Iris pigment epithelial cell (primary cell): ENCODE data around the gene CACNA1C.
A peak's percentile ranks its signal among the peaks of the same experiment; 100 is the strongest.

ENCODE experiments used
- DNase-seq: peaks from one replicate; pipeline ENCODE4 v3.0.0-alpha.2; 2011; ENCODE audit warnings: low read depth

CACNA1C gene

GRCh38 chr12:2526371-2526770 is 473.6 kb downstream of the CACNA1C start:
- no peak for DNase-seq

DNA sequence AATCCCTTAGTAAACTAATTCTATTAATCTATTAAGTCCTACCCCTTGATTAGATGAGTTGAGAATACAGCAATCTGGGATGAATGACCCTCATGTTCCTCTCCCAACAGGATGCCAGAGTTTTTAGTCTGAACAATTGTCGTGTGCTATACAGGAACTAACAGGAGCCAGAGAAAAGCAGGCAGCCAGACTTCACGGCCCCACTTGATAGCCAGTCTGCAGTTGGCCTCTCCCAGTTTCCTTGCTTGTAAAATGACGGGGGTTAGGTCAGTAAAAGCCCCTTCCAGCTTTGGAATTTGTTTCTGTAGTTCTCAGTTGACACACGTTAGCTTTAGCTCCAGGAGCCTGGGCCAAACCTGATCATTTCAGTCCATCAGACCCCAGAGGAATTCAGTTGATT is 475.2 kb downstream of the CACNA1C start:
- no peak for DNase-seq

- DNase-seq: no peak
Observed at GRCh38 chr12:2529807-2530206, 477.0 kb downstream of the CACNA1C start.

DNA sequence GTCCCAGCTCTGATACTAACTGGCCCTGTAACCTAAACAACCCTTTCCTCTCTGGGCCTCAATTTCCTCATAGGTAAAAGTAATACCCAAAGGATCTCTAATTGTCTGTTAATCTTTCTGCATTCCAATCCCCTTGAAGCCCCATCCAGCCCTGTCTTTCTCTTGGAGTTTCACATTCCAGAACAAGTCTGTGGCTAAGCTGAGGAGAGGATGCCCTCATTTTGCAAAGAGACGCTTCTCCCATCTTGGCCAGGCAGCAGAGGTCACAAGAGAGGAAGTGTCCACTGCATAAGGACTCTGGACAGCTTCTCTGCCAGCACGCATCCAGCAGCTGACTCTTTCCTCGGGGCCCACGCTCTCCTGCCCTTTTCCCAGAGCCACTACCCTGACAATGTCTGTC is 478.6 kb downstream of the CACNA1C start:
- DNase-seq: no peak

- no peak for DNase-seq
Observed at GRCh38 chr12:2533036-2533435, 480.2 kb downstream of the CACNA1C start.

DNA sequence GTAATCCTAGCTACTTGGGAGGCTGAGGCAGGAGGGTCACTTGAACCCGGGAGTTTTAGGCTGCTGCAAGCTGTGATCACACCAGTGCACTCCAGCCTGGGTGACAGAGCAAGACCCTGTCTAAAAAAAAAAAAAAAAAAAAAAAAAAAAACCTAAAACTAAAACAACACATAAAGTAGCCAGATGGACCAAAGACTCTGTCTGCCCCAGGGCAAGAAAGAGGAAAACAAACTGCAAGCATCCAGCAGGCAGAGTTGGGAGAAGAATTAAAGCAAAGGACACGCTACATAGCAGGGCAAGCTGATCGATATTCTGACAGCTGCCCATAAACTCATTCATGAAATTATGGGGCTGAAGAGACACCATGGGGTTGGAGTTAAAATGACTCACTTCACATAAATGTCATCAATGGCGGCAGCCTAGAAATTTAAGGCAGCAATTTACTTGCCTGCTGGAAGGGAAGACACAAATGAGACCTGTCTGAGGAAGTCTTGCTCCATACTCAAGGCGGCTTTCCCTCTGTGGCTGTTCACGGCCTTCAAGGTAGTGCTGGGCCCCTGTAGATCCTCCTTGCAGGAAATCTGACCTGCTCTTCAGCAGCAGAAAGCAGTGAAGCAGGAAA is 482.9 kb downstream of the CACNA1C start:
- peak; percentile 11 for DNase-seq

DNA sequence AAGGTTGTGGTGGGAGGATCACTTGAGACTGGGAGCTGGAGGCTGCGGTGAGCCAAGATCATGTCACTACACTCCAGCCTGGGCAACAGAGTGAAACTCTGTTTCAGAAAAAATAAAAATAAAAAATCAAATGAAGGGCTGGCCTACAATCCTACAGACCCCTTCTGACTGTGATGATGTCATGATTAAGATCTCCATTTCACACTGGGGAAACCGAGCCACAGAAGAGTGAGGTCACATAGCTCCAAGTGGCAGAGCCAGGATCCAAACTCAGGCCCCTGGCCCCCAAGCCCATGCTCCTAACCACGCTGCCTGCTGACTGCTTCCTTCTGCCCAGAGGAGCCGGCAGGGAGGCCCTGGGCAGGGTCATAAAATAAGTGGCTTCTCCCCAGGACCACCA is 483.9 kb downstream of the CACNA1C start:
- DNase-seq: no peak

GRCh38 chr12:2537868-2538541 is 485.2 kb downstream of the CACNA1C start:
- no peak for DNase-seq

- DNase-seq: no peak
Observed at GRCh38 chr12:2539938-2540337, 487.2 kb downstream of the CACNA1C start.

DNA sequence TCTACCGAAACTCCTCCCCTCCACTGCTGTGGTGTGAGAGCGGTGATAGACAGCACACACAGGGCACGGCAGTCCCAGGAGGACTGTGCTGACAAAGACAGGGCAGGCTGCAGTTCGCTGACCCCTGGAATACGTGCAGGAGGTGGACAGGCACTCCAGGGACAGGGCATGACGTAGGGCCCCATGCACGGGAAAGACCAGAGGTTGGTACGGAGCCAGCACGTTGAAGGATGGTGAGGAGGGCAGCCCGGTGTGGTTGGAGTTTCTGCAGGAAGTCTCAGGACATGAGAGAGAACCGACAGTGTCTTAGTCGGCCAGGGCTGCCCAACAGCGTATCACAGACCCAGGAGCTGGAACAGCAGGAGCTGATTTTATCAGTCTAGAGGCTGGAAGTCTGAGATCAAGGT is 487.8 kb downstream of the CACNA1C start:
- DNase-seq: no peak

GRCh38 chr12:2541631-2542204 is 488.9 kb downstream of the CACNA1C start:
- DNase-seq: no peak

DNA sequence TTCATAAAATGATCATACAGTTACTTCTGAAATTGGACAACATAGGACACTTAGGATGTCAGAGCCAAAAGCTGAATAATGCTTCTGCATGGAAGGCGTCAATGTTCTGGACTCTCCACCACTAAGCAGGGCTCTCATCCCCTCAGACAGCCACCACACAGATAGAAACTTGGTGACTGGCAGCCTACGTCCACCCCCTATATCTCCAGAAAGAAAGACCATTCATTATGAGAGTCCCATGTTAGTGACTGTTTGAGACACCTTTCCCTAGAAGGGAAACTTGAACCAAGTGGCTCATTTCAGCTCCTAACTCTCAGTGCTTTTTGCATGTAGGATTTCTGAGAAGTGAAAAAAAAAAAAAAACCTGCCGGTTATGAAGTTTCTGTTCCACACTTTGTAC is 491.0 kb downstream of the CACNA1C start:
- no peak for DNase-seq

- DNase-seq: no peak
Observed at GRCh38 chr12:2544230-2544629, 491.4 kb downstream of the CACNA1C start.

- DNase-seq: no peak
Observed at GRCh38 chr12:2547273-2548044, 494.7 kb downstream of the CACNA1C start.

DNA sequence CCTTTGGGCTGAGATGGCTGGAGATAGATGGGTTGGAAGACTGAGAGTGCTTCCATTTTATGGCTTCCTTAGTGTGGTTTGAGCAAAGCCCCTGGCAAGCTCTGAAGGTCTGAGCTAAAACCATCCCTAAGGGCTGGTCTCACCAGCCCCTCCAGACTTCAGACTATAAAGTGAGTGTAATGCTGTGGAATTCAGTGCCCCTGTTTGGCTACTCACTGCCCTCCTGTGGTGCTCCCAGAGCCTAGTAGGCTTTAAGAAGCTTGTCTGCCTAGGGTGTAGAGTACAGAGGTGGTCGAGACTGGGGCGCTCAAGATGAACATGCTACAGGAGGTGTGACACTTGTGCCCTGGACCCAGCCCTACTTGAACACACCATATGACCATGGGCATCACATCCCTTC is 495.3 kb downstream of the CACNA1C start:
- DNase-seq: no peak

- DNase-seq: no peak
Observed at GRCh38 chr12:2550561-2551411, 498.0 kb downstream of the CACNA1C start.

DNA sequence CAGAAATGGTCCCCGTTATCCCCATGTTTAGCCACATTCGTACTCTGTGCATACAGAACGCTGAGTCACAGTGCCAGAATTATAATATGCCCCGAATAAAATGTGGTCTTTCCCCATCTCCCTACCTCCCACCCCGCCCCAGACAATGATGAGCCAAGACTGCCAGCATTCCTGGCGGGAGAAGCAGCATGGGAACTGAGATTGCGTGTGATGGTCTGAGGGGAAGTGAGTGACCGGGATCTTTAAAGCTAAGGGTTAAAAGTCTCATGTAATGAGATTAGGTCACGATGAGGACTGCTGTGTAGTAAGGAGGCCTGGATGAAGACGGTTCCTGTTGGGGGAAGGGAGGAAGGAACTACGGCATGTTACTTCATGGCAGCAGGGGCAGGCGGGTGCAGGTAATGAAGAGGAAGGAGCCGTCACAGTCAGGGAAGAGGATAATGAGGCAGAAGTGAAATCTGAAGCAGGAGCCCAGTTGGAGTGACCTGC is 498.7 kb downstream of the CACNA1C start:
- no peak for DNase-seq

- no peak for DNase-seq
Observed at GRCh38 chr12:2552000-2552756, 499.4 kb downstream of the CACNA1C start.

- no peak for DNase-seq
Observed at GRCh38 chr12:2553388-2554126, 500.8 kb downstream of the CACNA1C start.

- DNase-seq: no peak
Observed at GRCh38 chr12:2555487-2556082, 502.8 kb downstream of the CACNA1C start.
